Common myeloid progenitor, CD34-positive (primary cell): ENCODE results near the gene APIP.

Source experiments
- CTCF ChIA-PET: fragments of 350-600 bp; sonication (Branson Sonifier 250); formaldehyde crosslinking; loops from one replicate; lab custom pipeline; 2021; ENCODE audit warnings: antibody characterized with exemption; lab: Charles Lee
- POLR2A ChIA-PET: fragments of 350-600 bp; sonication (Branson Sonifier 250); formaldehyde crosslinking; loops from one replicate; lab custom pipeline; 2021; ENCODE audit warnings: antibody characterized with exemption; lab: Charles Lee
- DNase-seq, 3 donors: peaks; one replicate each; pipeline versions ENCODE4 v3.0.0 to v3.0.0-alpha.2; 2013
- H3K27ac ChIP-seq, 2 experiments: 1 replicate in 1 of 2; 2 replicates in 1 of 2; pipeline ENCODE4 v1.7.0; 2013; ENCODE audit warnings: inconsistent platforms in 2 of 2, low read length in 2 of 2, mild to moderate bottlenecking in 2 of 2, low read depth in 1 of 2, moderate library complexity in 1 of 2; ENCODE audit not compliant: severe bottlenecking in 2 of 2, insufficient read depth in 1 of 2, poor library complexity in 1 of 2
- H3K27me3 ChIP-seq, 5 experiments: replicated peaks in 2 of 5; 1 replicate in 3 of 5; 2 replicates in 2 of 5; pipeline versions ENCODE4 v1.6.1 to v1.7.0; 2013; ENCODE audit warnings: low read length in 4 of 5, mild to moderate bottlenecking in 2 of 5, moderate library complexity in 2 of 5, inconsistent platforms in 1 of 5; ENCODE audit not compliant: insufficient read depth in 5 of 5, control insufficient read depth in 4 of 5
- H3K36me3 ChIP-seq, 4 experiments: 1 replicate in 2 of 4; 2 replicates in 2 of 4; pipeline versions ENCODE4 v1.6.1 to v1.7.0; 2013; ENCODE audit warnings: low read length in 3 of 4, control low read depth in 1 of 4, mild to moderate bottlenecking in 1 of 4; ENCODE audit not compliant: control insufficient read depth in 4 of 4, insufficient read depth in 4 of 4
- H3K4me1 ChIP-seq, 4 experiments: 1 replicate in 3 of 4; 2 replicates in 1 of 4; pipeline versions ENCODE4 v1.6.1 to v1.7.1; 2013; ENCODE audit warnings: low read length in 3 of 4, mild to moderate bottlenecking in 3 of 4, control low read depth in 1 of 4, inconsistent platforms in 1 of 4, moderate library complexity in 1 of 4; ENCODE audit not compliant: control insufficient read depth in 4 of 4, insufficient read depth in 4 of 4; ENCODE audit errors: control extremely low read depth in 1 of 4
- H3K4me3 ChIP-seq, 7 experiments: 1 replicate in 4 of 7; 2 replicates in 3 of 7; pipeline versions ENCODE4 v1.5.1 to v1.7.0; 2013; ENCODE audit warnings: mild to moderate bottlenecking in 7 of 7, low read length in 6 of 7, moderate library complexity in 6 of 7, inconsistent platforms in 2 of 7, low read depth in 2 of 7, control low read depth in 1 of 7; ENCODE audit not compliant: insufficient read depth in 4 of 7, control insufficient read depth in 1 of 7; ENCODE audit errors: extremely low read depth in 1 of 7
- H3K9me3 ChIP-seq, 5 experiments: 1 replicate in 4 of 5; 2 replicates in 1 of 5; pipeline versions ENCODE4 v1.6.1 to v1.7.1; 2013; ENCODE audit warnings: low read length in 4 of 5, mild to moderate bottlenecking in 2 of 5, inconsistent platforms in 1 of 5, low read depth in 1 of 5, moderate library complexity in 1 of 5; ENCODE audit not compliant: control insufficient read depth in 4 of 5, insufficient read depth in 2 of 5; ENCODE audit errors: control extremely low read depth in 1 of 5
- WGBS: methylation state at CpG from one replicate; pipeline ENCODE4 v1.1.5; 2013; ENCODE audit not compliant: insufficient coverage; 5-methylcytosine and 5-hydroxymethylcytosine counted together

The APIP gene

DNA sequence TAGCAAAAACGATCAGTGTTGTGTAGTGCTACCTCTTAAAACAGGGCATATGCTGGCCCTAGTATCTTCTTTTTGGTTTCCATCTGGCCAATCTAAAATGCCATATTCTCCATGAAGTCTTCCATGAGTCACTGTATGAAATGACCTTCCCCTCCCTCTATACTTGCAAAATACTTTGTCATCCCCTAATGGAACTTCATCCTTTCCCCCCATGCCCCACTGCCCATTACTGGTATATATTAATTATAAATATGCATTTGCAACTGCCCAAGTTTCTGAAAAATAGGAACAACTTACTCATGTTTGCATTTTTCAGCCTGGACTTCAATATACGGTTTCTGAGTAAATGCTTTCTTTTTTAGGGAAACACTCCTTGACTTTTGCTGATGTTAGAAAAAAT is 4.5 kb downstream of the APIP start:
- Histone ChIP-seq H3K36me3 (peaks cover 5 to 28% (median 17%) of the 10 kb centered on the region in 4 experiments), H3K4me3 (no peak overlapping the region), H3K4me1 (peaks cover 7 to 17% (median 14%) of the 10 kb centered on the region in 4 experiments), H3K27ac (no peak overlapping the region), H3K27me3 (no peaks in the 10 kb centered on the region), H3K9me3 (peaks cover 0 to 14% (median 0%) of the 10 kb centered on the region in 5 experiments)
- ChIA-PET CTCF (interaction anchor here (1.4 kb wide), 1 partner anchor 11 kb away, joined by 4 read pairs; no protein-coding TSS in a partner anchor), POLR2A (no interaction called here)
- 100% methylated on average over 2 of the region's 2 CpGs for WGBS
- no peak for DNase-seq

GRCh38 chr11:34910817-34911216 is 5.4 kb downstream of the APIP start:
- H3K27ac ChIP-seq = no peak overlapping the region
- no peak for DNase-seq
- peaks cover 5 to 32% (median 19%) of the 10 kb centered on the region in 4 experiments for H3K36me3 ChIP-seq
- H3K9me3 ChIP-seq = peaks cover 0 to 20% (median 3%) of the 10 kb centered on the region in 5 experiments
- CTCF ChIA-PET = interaction anchor here (1.1 to 1.4 kb wide), 2 partner anchors 10 to 22 kb away, joined by 3 to 4 read pairs; no protein-coding TSS in a partner anchor
- POLR2A ChIA-PET = no interaction called here
- H3K4me3 ChIP-seq = no peak overlapping the region
- peaks cover 7 to 17% (median 14%) of the 10 kb centered on the region in 4 experiments for H3K4me1 ChIP-seq
- no peaks in the 10 kb centered on the region for H3K27me3 ChIP-seq
- 100% methylated on average over 1 of the region's 1 CpG for WGBS

DNA sequence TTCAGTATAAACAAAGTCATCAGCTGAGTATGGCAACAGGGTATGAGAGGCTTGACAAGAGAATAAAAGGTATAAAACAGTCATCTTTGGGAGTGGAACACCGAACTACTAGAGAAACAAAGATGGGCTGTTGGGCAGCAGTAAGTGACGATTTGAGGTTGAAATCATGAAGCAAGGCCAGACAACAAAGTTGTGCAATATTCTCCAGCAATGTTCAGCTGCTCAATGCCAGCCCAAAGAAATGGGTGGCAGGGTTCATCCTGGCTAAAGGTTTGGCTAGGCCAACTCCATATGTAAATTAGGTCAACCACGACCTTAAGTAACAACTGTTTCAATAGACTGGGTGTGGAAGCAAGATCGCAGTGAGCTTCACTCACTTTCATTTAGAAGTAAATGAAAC is 6.2 kb downstream of the APIP start:
- H3K36me3 ChIP-seq = peaks cover 5 to 34% (median 19%) of the 10 kb centered on the region in 4 experiments
- DNase-seq = peak in 1 of 3 donors; percentile 15
- H3K4me1 ChIP-seq = peaks cover 1 to 15% (median 6%) of the 10 kb centered on the region in 4 experiments
- POLR2A ChIA-PET = no interaction called here
- H3K27ac ChIP-seq = no peak overlapping the region
- H3K4me3 ChIP-seq = no peak overlapping the region
- WGBS = 100% methylated on average over 4 of the region's 4 CpGs
- peaks cover 0 to 27% (median 4%) of the 10 kb centered on the region in 5 experiments for H3K9me3 ChIP-seq
- CTCF ChIA-PET = interaction anchor here (1.1 kb wide), 1 partner anchor 21 kb away, joined by 3 read pairs; no protein-coding TSS in a partner anchor
- no peaks in the 10 kb centered on the region for H3K27me3 ChIP-seq

DNA sequence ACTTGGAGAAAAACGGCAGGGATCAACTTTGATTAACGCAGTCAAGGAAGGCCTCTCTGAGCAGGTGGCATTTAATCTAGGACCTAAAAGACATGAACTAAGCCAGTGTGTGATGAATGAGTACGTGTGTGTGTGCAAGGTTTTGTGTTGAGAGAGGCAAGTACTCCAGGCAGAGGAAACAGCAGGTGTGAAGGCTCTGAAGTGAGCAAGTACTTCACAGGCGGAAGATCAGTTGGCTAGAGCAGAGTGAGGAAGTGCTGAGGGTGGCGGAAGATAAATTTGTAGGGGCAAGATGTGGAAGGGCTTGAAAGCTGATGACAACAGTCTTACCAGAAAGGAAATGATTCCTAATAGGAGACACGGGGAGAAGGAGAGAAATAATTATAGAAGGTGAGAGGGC is 6.8 kb downstream of the APIP start:
- CTCF ChIA-PET = interaction anchor here (0.9 kb wide), 1 partner anchor 12 kb away, joined by 3 read pairs; no protein-coding TSS in a partner anchor
- WGBS = 87% methylated on average over 5 of the region's 6 CpGs
- Histone ChIP-seq H3K4me3 (no peak overlapping the region), H3K9me3 (peaks cover 0 to 27% (median 7%) of the 10 kb centered on the region in 5 experiments), H3K27me3 (no peaks in the 10 kb centered on the region), H3K36me3 (peaks cover 5 to 34% (median 19%) of the 10 kb centered on the region in 4 experiments), H3K27ac (no peak overlapping the region), H3K4me1 (peaks cover 0 to 16% (median under 1%) of the 10 kb centered on the region in 4 experiments)
- POLR2A ChIA-PET = no interaction called here
- no peak for DNase-seq

- H3K36me3 ChIP-seq = peaks cover 5 to 42% (median 20%) of the 10 kb centered on the region in 4 experiments
- POLR2A ChIA-PET = no interaction called here
- H3K4me3 ChIP-seq = no peak overlapping the region
- H3K27me3 ChIP-seq = no peaks in the 10 kb centered on the region
- DNase-seq = no peak
- CTCF ChIA-PET = no interaction called here
- peaks cover 4 to 37% (median 12%) of the 10 kb centered on the region in 5 experiments for H3K9me3 ChIP-seq
- peaks cover 0 to 20% (median 0%) of the 10 kb centered on the region in 4 experiments for H3K4me1 ChIP-seq
- no peak overlapping the region for H3K27ac ChIP-seq
- whole genome bisulfite sequencing = 90% methylated on average over 2 of the region's 3 CpGs
These were observed 8.1 kb downstream of the APIP start for GRCh38 chr11:34907934-34908593.

GRCh38 chr11:34905666-34906065 is 10.5 kb downstream of the APIP start:
- Histone ChIP-seq H3K4me1 (peaks cover 0 to 20% (median 0%) of the 10 kb centered on the region in 4 experiments), H3K36me3 (peaks cover 5 to 65% (median 25%) of the 10 kb centered on the region in 4 experiments), H3K27ac (no peak overlapping the region), H3K4me3 (no peak overlapping the region), H3K27me3 (no peaks in the 10 kb centered on the region), H3K9me3 (peaks cover 4 to 61% (median 34%) of the 10 kb centered on the region in 5 experiments)
- ChIA-PET CTCF (no interaction called here), POLR2A (no interaction called here)
- 98% methylated on average over 5 of the region's 7 CpGs for WGBS
- DNase-seq = no peak

DNA sequence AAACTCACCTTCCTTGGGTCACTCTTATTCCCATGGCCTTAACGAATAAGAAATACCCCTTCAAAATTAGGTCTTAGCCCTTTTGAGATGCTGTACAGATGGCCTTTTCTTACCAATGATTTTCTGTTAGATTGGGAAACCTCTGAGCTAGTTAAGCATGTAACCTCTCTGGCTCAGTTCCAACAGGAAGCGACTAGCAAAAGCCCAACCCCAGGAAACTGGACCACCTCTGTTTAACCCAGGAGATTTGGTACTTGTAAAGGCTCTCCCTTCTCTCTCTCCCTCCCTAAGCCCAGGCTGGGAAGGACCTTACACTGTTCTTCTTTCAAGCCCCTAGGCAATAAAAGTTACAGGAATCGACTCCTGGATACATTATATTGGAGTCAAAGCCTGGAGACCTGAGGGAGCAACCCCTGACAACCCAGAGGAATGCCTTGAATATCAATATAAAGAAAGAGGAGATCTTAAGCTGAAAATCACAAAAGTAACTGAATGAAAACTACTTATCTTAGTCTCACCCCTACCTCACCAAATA is 11.7 kb downstream of the APIP start:
- H3K27me3 ChIP-seq = no peaks in the 10 kb centered on the region
- peak in 1 of 3 donors; percentile 17 for DNase-seq
- H3K27ac ChIP-seq = no peak overlapping the region
- peaks cover 4 to 63% (median 23%) of the 10 kb centered on the region in 4 experiments for H3K36me3 ChIP-seq
- 100% methylated on average over 2 of the region's 3 CpGs for WGBS
- H3K4me3 ChIP-seq = no peak overlapping the region
- CTCF ChIA-PET = no interaction called here
- H3K9me3 ChIP-seq = peaks cover 4 to 72% (median 44%) of the 10 kb centered on the region in 5 experiments
- H3K4me1 ChIP-seq = peaks cover 0 to 11% (median 0%) of the 10 kb centered on the region in 4 experiments
- POLR2A ChIA-PET = no interaction called here
